CD4-positive, alpha-beta T cell treated with Interleukin-4 for 4 hours (primary cell): ENCODE data around the gene COL27A1.
"Not testable (repeated sequence)": the region's sequence is repeated elsewhere in the genome, so short reads cannot be mapped to it uniquely, and the experiment has no call there.

ENCODE experiments used
- DNase-seq: peaks from one replicate; pipeline ENCODE4 v3.0.0-alpha.2; 2020

Gene COL27A1

DNA sequence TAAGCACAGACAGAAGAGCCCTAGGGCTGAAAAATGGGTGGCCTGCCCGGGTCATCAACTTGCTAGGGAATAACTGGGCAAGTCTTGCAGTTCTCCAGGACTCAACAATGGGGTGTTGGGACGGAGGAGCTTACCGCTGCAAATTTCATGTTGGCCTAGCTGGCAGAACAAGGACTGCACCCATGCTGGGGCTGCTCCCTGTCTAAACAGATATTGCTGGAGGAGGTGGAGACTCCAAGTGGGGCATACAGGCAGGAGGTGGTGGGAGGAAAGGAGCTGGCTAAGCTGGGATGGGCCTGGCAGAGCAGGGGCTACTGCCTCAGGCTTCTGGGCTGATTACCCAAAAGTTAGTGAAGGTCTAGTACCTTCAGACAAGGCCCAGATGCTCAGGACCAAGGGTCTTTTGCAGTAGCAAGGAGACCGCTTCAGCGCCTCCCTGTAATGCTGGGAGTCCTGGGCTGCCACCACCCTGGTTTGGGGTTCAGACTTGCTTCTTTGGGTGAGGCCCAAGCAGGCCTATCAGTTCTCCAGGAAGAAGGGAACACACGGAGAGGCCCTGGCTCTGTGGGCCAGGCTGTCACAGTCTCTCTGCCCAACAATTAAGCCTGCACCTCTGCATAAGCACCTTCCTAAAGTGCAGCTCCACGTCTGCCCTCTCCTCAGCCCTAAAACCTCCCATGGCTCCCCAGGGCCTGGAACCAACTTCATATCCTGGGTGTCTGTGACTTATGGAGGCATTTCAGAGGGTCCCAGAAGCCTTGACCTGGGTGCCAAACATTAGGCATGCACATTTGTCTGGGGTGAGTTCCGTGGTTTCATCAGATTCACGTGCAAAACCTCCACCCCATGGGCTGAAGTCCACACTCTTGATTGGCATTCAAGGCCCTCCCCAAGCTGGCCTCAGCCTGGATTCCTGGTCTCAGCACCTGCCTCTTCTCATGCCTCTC is 32.0 kb upstream of the COL27A1 start:
- no peak for DNase-seq

- no peak for DNase-seq
Measured at GRCh38 chr9:114124138-114124537, 31.2 kb upstream of the COL27A1 start.

DNA sequence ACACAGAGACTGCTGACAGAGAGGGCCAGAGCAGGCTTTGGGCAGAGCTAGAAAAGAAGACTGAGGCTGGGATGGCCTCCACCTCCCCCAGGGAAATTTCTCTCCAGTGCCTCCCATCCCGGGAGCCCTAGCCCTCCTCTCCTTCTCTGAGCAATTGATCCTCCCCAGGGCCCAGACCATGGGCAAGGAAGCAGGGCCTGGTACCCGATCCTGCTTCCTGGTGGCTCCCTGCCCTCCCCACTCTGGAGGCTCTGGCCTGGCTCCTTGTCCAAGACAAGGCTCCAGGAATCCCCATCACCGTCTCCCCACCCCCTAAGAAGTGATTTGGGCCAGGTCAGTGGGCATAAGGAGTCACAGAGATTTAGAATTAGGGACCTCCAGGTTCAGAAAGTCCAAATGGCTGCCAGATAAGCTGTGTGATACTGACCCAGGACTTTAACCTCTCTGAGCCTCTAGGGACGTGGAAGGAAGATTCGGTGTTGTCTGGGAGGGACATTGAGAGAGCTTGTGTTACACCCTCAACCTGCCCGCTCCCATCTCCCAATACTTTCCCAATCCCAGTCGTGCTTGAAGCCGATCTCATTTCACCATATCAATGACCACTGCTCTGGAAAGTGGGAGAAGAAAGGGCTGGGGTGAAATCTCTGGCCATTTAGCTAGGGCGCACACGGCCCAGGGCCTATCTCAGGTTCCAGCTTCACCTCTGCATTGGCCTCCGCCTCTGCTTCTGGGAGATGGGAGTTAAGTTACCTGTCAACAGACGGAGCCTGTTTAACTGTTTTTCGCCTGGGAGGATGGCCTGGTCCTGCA is 30.5 kb upstream of the COL27A1 start:
- no peak for DNase-seq

GRCh38 chr9:114125476-114126013 is 29.8 kb upstream of the COL27A1 start:
- DNase-seq = no peak

GRCh38 chr9:114126247-114127060 is 28.9 kb upstream of the COL27A1 start:
- DNase-seq = no peak

DNA sequence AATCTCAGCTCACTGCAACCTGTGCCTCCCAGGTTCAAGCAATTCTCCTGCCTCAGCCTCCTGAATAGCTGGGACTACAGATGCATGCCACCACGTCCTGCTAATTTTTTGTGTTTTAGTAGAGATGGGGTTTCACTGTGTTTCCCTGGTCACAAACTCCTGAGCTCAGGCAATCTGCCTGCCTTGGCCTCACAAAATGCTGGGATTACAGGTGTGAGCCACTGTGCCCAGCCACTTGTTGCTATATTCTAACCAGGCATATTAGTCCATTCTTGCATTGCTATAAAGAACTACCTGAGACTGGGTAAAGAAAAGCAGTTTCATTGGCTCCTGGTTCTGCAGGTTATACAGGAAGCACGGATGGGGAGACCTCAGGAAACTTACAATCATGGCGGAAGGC is 26.6 kb upstream of the COL27A1 start:
- DNase-seq = not testable (repeated sequence)

DNA sequence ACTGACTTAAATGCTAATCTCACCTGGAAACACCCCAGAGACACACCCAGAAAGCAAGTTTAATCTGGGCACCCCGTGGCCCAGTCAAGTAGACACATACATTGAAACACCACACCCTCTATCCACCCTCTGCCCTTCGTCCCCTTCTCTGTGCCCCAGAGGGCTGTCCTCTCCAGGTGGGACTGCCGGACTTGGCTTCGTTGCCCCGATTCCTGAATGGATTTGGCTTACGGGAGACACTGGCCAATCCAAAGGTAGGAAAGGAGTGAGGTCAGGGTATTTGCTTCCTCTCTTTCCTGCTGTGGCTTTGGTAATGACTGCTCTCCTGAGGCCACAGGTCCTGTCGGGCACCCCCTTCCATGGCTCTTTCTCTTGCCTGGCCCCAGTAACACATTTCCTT is 25.2 kb upstream of the COL27A1 start:
- DNase-seq = no peak

GRCh38 chr9:114130624-114131277 is 24.6 kb upstream of the COL27A1 start:
- no peak for DNase-seq

- DNase-seq = no peak
Measured at GRCh38 chr9:114131808-114132549, 23.4 kb upstream of the COL27A1 start.

GRCh38 chr9:114132550-114132918 is 22.8 kb upstream of the COL27A1 start:
- no peak for DNase-seq

- no peak for DNase-seq
Measured at GRCh38 chr9:114134827-114135396, 20.4 kb upstream of the COL27A1 start.

GRCh38 chr9:114137831-114138230 is 17.5 kb upstream of the COL27A1 start:
- no peak for DNase-seq

GRCh38 chr9:114138552-114138971 is 16.8 kb upstream of the COL27A1 start:
- no peak for DNase-seq

DNA sequence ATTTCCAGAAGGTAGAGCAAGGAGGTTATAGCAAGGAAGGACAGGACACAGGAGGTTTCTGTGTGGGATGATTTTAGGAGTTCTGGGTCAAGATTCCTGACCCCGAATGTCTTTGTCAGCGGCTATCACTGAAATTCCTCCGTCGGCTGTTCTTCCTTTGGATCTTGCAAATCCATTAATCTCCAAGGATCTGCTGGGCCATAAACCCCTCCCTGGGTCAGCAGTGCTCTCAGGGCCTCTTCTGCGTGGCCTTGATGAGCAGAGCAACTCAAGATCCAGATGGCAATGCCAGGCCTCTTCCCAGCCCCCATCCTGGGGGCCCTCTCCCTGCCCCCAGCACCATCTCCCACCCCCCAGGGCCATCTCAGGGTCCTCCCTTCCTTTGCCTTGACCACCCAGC is 16.3 kb upstream of the COL27A1 start:
- DNase-seq = no peak

GRCh38 chr9:114140401-114140800 is 14.9 kb upstream of the COL27A1 start:
- DNase-seq = no peak

DNA sequence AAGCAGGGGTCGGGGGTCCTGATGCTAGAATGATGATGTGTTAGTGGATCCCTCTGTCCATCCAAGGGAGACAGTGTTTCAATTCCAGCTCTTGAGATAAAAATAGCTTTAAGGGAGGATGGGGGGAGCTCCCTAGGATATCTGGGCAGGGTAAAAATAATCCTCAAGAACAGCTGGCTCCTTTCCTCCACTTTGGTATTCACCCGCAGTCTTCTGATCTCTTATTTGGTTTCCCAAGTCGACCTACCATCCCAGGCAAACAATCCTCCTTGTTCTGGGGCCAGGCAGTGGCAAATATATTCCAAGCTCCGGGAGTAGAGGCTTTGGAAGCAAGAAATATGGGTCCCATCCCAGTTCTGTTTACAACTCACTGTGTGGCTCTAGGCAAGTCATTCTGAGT is 14.5 kb upstream of the COL27A1 start:
- DNase-seq = no peak

DNA sequence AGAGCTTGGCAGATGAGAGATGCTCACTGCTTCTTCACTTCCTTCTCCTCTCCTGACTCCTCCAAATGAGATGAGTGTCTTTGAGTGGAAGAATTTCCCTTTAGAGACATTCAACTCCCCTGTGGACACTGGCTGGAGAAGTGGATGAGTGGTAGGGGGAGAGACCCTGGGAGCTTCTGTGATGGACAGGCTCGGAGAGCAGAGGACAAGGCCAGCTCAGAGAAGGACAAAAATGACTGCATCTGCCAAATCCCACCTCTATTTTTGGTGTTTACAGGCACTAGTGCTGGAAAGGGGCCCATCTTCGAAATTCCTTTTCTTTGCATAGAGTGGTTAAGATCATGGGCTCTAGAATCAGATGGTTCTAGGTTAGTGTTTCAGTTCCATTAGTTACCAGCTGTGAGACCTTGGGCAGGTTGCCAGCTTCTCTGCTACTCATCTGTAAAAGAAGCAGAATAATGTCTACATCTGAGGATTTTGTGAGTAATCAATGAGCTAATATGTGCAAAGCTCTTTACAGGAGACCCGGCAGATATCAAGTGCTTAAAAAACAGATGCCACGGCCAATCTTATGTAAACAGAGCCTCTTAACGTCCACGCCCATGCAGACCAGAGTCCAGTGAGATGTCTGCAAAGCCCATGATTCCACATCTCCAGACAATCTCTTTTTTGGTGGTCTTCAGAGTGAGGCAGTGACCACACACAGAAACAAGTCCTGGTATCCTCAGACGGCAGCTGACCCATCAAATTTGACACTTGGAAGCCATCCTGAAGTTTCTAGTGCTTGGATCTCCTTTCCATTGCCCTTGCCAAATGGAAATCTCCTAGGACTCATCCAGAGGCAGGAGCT is 13.6 kb upstream of the COL27A1 start:
- no peak for DNase-seq

DNA sequence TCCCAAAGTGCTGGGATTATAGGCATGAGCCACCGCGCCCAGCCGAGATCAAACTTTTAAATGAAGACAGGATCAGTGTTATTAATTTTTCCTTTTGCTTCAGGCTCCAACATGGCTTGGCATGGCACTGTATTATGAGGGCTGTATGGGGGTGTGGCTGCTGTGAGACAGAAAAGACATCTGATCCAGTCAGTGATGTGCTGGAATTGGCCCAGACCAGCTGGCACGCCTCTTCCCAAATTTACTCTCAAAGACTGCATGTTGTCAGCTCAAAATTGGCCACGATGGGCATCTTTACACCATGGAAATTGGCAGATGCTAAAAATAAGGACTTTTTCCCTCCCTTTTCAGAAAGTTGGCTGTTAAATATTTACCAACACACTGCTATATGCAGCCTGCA is 12.1 kb upstream of the COL27A1 start:
- DNase-seq = no peak

DNA sequence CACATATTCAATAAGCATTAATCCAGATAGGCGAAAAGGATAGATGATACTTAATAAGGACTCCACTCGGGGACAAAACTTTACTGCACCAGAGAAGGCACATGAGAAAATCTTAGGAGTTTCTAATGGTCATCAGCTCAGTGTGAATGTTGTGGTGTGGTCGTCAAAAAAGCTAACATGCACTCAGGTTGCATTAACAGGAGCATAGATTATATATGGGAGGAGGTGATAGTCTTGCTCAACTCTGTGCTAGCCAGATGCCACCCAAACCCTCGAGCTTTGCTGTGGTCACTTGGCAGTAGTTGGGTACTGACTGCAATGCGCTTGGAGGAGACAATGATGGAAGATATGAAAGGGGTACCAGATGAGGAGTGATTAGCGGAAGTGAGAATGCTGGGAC is 8.6 kb upstream of the COL27A1 start:
- DNase-seq = no peak

DNA sequence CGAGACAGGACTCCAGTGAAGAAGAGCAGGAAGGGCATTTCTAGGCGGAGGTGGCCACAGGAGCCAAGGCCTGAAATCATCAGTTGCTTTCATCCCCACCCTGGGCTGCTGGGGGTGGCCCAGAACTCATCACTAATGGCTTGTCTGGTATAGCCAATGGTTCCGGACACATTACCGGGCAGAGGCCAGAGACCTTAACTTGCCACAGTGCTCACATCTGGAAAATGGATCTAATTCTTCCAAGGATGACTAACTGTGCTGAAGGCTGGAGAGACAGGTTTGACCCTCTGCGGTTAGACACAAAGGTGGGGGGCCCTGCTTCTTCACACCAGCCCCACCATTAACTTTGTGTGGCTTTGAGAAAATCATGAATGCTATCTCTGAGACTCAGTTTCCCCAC is 6.2 kb upstream of the COL27A1 start:
- DNase-seq = no peak
